Esophagus (tissue), 2 donors: ENCODE results near the gene ARL2BP. TPM values are rescaled to one million over a fixed set of nuclear protein-coding genes. Genes with fewer than 3 reads are reported as not detected.

ENCODE experiments used
- H3K27ac ChIP-seq, 2 donors: one replicate each; pipeline ENCODE4 v1.5.1; 2013; ENCODE audit warnings: low read depth in 2 of 2, mild to moderate bottlenecking in 2 of 2, inconsistent platforms in 1 of 2, low read length in 1 of 2, moderate library complexity in 1 of 2
- H3K27me3 ChIP-seq, 2 donors: one replicate each; pipeline ENCODE4 v1.6.1; 2013; ENCODE audit warnings: low read length in 2 of 2, control low read depth in 1 of 2, mild to moderate bottlenecking in 1 of 2; ENCODE audit not compliant: insufficient read depth in 2 of 2, control insufficient read depth in 1 of 2
- H3K36me3 ChIP-seq, 2 donors: one replicate each; pipeline ENCODE4 v1.6.1; 2013; ENCODE audit warnings: low read length in 1 of 2; ENCODE audit not compliant: control insufficient read depth in 2 of 2, insufficient read depth in 2 of 2
- H3K4me1 ChIP-seq, 2 donors: one replicate each; pipeline ENCODE4 v1.6.1; 2013; ENCODE audit warnings: low read length in 1 of 2; ENCODE audit not compliant: control insufficient read depth in 2 of 2, insufficient read depth in 2 of 2
- H3K4me3 ChIP-seq, 2 donors: one replicate each; pipeline ENCODE4 v1.5.1; 2013; ENCODE audit warnings: low read length in 2 of 2, mild to moderate bottlenecking in 2 of 2, low read depth in 1 of 2, moderate library complexity in 1 of 2
- H3K9me3 ChIP-seq, 2 donors: one replicate each; pipeline ENCODE4 v1.6.1; 2013; ENCODE audit warnings: mild to moderate bottlenecking in 2 of 2, low read depth in 1 of 2, low read length in 1 of 2, moderate library complexity in 1 of 2; ENCODE audit not compliant: control insufficient read depth in 2 of 2, insufficient read depth in 1 of 2
- WGBS, 2 donors: extraction: QIAGEN DNeasy Blood & Tissue Kit; methylation state at CpG; one replicate each; pipeline ENCODE4 v1.1.7; 2013; 5-methylcytosine and 5-hydroxymethylcytosine counted together
- polyA plus RNA-seq, 2 donors: library from polyadenylated mRNA; stranded (reverse); fragments of 200-250 nt; gene quantifications; one replicate each; pipeline ENCODE4 v1.2.3, GENCODE V29; 2013
- donor health status: healthy with polysubstance abuse.
- donor health status: Bipolar disorder and iron deficiency.

ARL2BP gene
- polyA plus RNA-seq, 2 donors, result 20.8 to 30.1 TPM

DNA sequence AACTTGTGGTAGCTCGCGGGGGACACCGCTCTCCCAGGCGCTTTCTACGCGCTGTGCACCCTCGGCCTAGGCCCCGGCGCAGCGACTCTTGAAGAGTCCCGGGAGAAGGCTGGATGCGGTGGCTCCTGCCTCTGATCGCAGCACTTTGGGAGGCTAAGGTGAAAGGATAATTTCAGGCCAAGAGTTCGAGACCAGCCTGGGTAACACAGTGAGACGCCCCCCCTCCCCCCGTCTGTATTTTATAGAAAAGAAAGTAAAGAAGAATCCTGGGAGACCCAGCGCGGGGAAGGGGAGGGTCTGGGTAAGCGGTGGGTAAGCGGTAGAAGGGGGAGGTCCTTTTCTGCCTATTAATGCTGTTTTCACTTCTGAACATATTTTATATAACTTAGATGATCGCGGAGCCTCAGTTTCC lies 39.9 kb downstream of the ARL2BP start:
- peak overlapping the region in 1 of 2 donors; percentile 20 for H3K27ac ChIP-seq
- 17 to 18% methylated on average over 22 of the region's 22 CpGs for WGBS, 2 donors
- H3K27me3 ChIP-seq, result no peaks in the 10 kb centered on the region
- H3K4me1 ChIP-seq, result peaks cover 0 to 8% of the 10 kb centered on the region in 2 donors
- H3K9me3 ChIP-seq, result peaks cover 0 to 1% of the 10 kb centered on the region in 2 donors
- H3K4me3 ChIP-seq, result peak overlapping the region; percentile 66 to 77
- no peaks in the 10 kb centered on the region for H3K36me3 ChIP-seq

DNA sequence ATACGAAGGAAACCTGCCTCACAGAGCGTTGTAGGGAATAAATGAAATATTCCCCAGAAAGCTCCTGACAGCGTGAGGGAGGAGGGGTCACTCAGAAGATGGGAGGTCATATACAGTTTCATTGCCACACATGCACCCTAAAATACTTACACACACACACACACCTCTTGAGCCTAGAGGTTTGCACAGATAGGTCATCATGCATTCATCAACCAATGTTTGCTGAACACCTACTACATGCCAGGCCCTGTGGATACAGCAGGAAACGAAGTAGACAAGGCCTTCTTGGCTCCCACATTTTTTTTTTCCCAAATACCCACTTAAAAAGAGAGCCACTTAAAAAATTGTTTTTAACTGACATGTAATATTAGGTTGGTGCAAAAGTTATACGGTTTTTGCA lies 40.3 kb downstream of the ARL2BP start:
- Histone ChIP-seq H3K27ac (no peak overlapping the region), H3K4me3 (no peak overlapping the region), H3K9me3 (peaks cover 0 to 1% of the 10 kb centered on the region in 2 donors), H3K27me3 (no peaks in the 10 kb centered on the region), H3K4me1 (peaks cover 0 to 6% of the 10 kb centered on the region in 2 donors), H3K36me3 (no peaks in the 10 kb centered on the region)
- WGBS, 2 donors, result 73 to 77% methylated on average over 5 of the region's 5 CpGs

DNA sequence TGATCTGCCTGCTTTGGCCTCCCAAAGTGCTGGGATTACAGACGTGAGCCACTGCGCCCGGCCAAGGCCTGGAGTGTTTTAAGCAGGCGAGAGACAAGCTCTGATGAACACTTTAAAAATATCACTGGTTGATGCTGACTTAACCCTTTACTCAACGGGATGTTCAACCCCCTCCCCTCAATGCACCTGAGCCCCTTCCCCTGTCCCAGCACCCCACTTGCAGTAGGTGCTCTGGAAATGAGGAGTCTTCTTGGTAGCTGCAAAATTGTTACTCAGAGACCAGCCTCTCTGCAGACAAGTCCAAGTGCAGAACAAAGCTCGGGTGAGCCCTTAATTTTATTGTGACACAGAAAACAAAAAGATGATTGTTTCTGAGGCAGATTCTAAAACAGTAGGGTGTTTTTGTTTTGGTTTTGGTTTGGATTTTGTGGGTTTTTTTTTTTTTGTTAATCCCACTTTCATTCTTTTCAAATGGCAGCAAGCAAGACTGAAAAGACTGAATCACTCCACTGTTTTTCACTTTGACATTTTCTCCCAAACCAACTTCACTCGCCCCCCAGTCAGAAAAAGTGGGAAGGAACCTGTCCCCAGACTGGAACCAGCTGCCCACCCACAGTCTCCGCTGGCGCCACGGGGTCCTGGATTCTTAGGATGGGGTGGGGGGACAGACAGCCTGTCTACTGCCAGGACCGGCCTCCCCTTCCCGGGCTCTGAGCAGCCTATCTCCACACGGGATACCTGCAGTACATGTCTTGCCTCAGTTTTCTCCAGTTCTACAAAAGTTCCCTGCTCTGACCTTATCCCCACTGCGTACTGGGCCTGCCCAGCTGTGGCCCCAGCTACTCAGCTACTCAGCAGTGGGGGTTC lies 44.6 kb downstream of the ARL2BP start:
- Histone ChIP-seq H3K36me3 (no peaks in the 10 kb centered on the region), H3K27me3 (no peaks in the 10 kb centered on the region), H3K4me1 (no peaks in the 10 kb centered on the region), H3K4me3 (no peak overlapping the region), H3K27ac (peak overlapping the region in 1 of 2 donors; percentile 41), H3K9me3 (no peaks in the 10 kb centered on the region)
- WGBS, 2 donors, result 72 to 76% methylated on average over 14 of the region's 14 CpGs

DNA sequence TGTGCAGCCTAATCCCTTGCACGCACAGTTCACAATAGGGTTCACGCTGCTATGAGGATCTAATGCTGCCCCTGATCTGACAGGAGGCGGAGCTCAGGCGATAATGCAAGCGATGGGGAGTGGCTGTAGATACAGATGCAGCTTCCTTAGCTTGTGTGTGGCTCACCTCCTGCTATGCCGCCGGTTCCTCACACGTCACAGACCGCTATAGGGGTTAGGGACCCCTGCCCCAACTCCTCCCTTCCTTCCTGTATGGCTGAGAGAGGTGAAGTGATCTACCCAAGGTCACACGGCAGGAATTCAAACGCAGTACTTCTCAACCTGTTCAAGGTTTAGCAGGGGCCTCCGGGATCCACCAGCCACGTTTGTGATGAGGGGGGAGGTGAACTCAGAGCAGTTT lies 52.8 kb downstream of the ARL2BP start:
- Histone ChIP-seq H3K27me3 (no peaks in the 10 kb centered on the region), H3K9me3 (no peaks in the 10 kb centered on the region), H3K4me3 (no peak overlapping the region), H3K4me1 (peaks cover 0 to 8% of the 10 kb centered on the region in 2 donors), H3K27ac (no peak overlapping the region), H3K36me3 (no peaks in the 10 kb centered on the region)
- 38 to 56% methylated on average over 13 of the region's 13 CpGs for WGBS, 2 donors

DNA sequence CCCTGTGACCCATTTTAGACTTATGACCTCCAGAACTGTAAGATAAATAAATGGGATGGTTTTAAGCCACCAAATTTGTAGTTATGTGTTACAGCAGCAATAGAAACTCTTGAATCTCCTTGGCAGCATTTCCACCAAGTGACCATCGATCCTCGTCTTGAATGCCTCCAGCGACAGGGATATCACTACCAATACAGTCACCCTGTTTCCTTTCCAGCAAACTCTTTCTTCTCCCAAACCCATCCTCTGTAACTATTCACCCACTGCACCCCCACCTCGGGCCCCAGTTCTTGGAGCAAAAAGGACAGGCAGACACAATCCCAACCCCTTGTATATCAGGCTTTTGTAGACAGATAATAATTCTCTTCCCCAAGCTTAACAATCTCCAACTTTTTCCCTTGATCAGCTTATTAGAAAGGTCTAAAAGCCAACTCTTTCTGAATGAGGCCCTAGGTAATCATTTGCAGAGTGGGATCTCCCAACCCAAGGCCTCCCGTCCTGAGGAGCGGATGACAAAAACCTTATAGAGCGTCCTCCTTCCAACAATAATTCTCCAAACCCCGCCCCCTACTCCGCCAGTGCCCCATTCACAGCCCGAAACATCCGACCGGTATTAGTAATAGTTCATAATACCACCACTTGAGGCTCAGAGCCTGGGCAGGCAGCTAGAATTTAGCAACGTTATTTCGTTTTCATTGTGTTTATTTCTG lies 54.1 kb downstream of the ARL2BP start:
- peaks cover 0 to 8% of the 10 kb centered on the region in 2 donors for H3K4me1 ChIP-seq
- 17 to 22% methylated on average over 14 of the region's 14 CpGs for WGBS, 2 donors
- H3K36me3 ChIP-seq, result no peaks in the 10 kb centered on the region
- H3K4me3 ChIP-seq, result peak overlapping the region; percentile 20 to 38
- no peaks in the 10 kb centered on the region for H3K27me3 ChIP-seq
- peak overlapping the region; percentile 84 to 93 for H3K27ac ChIP-seq
- no peaks in the 10 kb centered on the region for H3K9me3 ChIP-seq

DNA sequence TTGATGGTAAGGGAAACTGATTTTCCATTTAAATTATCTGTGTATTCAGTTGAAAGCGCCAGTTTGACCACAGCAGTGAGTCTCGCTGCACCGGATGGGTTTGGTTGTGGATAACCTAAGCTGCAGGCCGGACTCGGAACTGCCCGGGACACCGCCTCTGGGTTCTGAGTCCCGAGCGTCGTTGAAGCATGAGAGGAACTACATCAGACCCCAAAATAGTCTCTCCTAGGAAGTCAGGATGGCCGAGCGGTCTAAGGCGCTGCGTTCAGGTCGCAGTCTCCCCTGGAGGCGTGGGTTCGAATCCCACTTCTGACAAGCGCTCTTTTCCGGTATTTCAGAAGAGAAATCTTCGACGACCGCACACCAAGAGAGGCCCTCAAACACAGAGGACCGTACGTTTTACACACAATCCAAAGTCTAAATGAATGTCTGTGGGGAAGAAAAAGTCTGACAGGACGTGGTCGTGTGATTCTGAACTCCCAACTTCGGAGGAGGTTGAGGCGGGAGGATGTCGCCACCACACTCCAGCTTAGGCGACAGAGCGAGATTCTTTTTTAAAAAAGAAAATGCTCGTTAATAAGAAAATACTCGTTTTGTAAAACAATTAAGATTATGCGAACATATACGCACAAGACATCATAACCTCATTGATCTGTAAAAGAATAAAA lies 54.8 kb downstream of the ARL2BP start:
- Histone ChIP-seq H3K27ac (peak overlapping the region; percentile 84 to 93), H3K27me3 (no peaks in the 10 kb centered on the region), H3K36me3 (no peaks in the 10 kb centered on the region), H3K4me1 (peaks cover 0 to 8% of the 10 kb centered on the region in 2 donors), H3K4me3 (peak overlapping the region; percentile 20 to 38), H3K9me3 (no peaks in the 10 kb centered on the region)
- WGBS, 2 donors, result 0% methylated on average over 35 of the region's 35 CpGs

DNA sequence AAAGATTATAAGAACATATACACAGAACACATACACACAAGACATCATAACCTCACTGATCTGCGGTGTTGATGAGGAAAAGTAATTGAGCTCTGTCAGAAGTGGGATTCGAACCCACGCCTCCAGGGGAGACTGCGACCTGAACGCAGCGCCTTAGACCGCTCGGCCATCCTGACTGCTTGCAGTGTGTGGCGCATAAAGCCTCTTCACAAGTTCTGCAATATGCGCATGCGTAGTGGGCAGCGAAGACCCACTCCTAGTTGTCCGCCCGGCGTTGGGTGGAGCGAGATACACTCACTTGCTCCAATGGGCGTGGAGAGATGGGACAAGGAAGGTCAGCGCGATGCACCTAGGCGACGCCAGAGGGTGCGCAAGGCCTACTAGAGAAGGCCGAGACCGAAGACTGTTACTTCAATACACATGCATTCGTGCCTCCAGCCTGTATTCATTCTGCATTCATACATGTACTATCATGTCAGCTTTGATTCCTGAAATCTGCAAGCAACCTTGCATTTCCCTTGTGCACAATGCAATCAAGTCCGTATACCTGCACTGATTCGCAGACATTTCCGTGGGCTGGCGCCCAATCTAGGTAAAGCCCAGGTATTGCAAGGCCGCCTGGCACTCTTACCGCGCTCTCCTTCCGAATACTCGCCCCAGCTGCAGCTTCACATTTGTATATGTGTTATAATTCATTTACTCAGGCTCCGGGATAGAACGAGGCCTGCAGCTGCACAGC lies 55.5 kb downstream of the ARL2BP start:
- Histone ChIP-seq H3K27ac (peak overlapping the region; percentile 60 to 84), H3K4me1 (peaks cover 0 to 8% of the 10 kb centered on the region in 2 donors), H3K9me3 (no peaks in the 10 kb centered on the region), H3K27me3 (no peaks in the 10 kb centered on the region), H3K36me3 (no peaks in the 10 kb centered on the region), H3K4me3 (peak overlapping the region in 1 of 2 donors; percentile 38)
- WGBS, 2 donors, result 2 to 4% methylated on average over 36 of the region's 36 CpGs

DNA sequence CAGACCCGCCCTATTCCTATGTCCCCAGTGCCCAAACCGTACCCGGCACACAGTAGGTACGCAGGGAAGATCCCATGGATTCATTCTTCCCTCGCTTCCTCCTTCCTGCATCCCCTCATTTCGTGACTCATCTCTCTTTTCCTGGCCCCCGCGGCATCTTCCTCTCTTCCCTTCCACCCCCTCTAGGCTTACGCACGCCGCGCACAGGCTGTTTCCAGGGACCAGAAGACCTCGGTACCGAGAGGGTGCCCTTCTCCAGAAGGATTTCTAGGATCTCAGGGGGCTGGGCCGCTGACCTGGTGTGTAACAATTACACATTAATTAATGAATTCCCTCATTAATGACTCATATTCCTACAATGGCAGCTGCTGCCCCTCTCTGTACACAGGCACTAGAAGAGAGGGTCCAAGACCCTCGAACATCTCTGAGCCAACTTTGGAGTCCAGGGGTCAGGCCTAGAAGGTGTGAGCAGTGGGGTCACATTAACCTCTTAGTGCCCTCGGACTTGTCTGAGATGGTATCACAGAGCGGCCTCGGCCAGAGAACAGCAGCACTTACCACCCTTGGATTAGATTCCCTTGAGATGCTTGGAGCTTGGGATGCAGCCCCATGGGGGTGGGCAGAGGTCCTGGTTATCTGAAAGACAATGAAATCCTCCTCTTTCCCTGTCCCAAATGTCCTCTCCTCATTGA lies 56.2 kb downstream of the ARL2BP start:
- Histone ChIP-seq H3K4me1 (peaks cover 0 to 8% of the 10 kb centered on the region in 2 donors), H3K9me3 (no peaks in the 10 kb centered on the region), H3K4me3 (no peak overlapping the region), H3K27me3 (no peaks in the 10 kb centered on the region), H3K27ac (peak overlapping the region in 1 of 2 donors; percentile 60), H3K36me3 (no peaks in the 10 kb centered on the region)
- 40 to 42% methylated on average over 19 of the region's 19 CpGs for WGBS, 2 donors
